Activated T-cell treated with anti-CD3 and anti-CD28 coated beads, Interleukin-2, amount 50 U/mL, for 1 hour (primary cell): ENCODE data around the gene OPTC.

Experiments
- DNase-seq: peaks from one replicate; pipeline ENCODE4 v3.0.0-alpha.2; 2020

OPTC gene

DNA sequence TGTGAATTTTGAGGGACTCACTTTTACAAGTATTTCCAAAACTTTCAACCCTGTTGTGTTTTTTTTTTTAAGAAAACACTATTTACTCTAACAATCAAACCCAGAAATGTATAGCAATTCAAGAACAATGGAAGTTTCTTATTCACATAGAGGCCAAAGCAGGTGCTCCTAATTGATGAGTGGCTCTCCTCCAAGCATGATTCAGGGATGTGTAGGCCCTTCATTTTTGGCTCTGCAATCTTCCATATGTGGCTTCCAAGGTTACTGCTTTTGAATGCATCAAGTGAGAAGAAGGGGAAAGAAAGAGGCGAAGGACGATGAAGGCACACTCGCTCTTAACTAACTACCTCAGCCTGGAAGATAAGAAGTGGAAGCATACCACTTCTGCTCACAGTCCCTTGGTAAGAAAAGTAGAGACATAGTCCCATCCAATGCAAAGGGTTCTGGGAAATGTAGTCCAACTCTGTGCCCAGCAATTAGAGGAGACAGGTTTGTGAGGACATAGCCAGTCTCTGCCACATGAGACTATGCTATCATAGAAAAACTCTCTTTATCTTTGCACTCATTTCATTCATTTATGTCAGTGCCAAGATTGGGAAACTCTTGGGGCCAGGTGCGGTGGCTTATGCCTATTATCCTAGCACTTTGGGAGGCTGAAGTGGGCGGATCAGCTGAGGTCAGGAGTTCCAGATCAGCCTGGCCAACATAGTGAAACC lies 46.0 kb downstream of the OPTC start:
- no peak for DNase-seq

DNA sequence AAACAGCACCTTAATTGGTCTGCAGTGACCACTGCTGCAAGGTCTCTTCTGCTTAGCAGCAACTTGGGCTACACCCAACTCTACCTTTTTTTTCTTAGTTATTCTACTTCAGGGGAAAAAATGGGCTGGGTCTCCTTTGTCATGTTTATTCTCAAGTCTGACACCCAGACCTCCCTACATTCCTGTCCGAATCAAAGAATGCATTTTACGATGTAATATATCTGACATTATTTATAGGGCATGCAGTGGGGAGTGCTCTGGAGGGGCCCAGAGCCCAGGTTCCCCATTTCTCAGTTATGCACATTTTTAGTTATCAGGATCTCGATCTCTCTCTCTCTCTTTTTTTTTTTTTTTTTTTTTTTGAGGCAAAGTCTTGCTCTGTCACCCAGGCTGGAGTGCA lies 50.5 kb downstream of the OPTC start:
- DNase-seq = no peak

DNA sequence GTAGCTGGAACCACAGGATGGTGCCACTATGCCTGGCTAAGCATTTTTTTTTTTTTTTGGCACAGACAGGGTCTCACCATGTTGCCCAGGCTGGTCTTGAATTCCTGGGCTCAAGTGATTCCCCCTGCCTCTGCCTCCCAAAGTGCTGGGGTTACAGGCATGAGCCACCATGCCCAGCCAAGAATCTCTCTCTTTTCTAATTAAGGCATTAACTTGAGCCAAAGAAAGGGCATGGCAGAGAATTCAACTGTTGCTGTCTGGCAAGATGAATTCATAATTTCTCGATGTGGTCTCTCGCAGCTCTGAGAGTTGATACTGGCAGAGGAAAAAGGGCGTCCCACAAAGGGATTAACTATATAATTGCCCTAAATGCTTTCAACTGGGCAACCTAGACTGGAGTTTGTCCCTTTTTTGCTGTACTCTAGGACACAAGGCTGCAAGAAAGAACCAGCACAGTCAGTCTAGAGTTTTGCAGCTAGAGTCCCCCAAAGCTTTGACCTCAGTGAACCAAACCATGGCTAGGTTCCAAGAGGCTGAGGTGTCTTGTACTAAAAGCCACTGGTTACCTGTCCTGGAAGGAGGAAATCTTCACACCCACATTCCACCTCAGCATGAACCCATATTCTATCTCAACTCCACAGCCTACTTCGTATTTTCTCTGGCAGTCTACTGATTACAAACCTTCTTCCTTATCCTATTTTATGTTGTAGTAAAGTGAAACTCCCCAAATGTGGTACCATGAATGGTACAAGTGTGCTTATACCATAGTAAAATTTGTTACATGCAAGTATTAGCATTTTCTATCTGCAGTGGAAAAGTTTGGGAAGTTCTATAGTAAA lies 51.2 kb downstream of the OPTC start:
- no peak for DNase-seq

DNA sequence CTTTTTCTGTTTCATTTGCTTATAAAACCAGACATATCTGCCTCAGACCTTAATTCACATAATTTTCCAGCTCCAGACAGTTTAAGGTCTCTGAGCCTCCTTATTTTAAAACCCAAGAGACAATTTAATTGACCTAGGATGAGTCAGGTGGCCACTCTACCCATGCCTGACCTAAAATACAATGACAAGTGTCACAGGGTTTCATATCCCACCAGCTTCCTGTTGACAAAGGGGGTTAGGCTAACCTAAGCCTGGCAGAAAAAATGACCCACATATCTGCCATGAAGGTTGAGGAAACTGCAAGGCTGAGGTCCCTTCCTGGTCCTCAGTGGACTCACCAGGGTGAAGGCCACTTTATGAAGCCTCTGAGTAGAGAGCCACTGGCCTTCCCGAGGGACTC lies 52.3 kb downstream of the OPTC start:
- no peak for DNase-seq

DNA sequence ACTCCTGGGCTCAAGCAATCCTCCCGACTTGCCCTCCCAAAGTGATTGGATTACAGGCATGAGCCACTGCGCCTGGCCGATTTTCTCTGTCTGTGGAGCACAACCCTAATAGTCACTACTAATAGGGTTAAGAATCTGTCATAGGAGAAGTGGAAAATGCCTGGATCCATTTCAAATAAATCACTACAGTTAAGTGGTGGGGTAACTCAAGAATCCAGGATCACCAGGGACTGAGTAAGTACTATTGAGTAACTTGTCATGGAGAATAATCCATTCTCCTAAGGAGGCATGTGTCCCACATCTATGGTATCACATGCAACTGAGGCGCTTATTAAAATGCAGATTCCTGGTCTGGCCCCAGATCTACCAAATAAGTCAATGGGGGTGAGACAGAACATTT lies 53.2 kb downstream of the OPTC start:
- DNase-seq = no peak

DNA sequence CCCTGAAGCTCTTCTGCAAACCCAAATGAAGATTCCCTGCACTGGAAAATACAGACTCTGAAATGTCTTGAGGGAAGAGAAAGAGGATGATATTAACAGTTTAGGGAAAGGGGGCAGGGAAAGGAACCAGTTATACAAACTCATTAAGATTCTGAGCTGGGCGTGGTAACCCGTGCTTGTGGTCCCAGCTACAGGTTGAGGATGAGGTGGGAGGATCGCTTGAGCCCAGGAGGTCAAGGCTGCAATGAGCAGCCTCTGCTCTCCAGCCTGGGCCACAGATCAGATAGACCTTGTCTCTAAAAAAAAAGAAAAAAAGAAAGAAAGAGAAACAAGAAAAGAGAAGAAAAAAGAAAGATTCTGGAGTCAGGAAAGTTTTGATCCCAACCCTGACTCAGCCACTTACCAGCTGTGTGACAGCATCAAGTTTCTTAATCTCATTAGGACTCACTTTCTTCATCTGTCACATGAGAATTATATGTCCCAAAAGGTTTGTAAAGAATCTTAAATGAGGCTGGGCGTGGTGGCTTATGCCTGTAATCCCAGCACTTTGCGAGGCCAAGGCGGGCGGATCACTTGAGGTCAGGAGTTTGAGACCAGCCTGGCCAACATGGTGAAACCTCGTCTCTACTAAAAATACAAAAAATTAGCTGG lies 53.9 kb downstream of the OPTC start:
- no peak for DNase-seq

DNA sequence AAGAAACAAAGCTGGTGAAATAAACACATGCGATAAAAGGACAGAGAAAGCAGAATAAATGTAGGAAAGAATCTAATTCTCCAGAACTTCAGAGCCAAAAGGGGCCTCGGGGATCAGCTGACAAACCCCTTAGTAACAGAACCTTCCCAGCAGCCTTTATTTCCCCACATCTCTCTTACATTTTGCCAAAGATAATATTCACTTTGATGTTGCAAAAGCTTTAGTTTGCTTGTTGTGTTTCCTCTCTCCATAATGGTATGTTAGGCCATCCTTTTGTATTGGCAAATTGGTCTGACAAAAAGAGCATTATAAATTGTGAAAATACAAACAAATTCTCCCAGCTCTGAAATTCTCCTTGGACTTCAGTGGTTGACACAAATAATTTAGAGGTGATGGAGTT lies 54.9 kb downstream of the OPTC start:
- no peak for DNase-seq

DNA sequence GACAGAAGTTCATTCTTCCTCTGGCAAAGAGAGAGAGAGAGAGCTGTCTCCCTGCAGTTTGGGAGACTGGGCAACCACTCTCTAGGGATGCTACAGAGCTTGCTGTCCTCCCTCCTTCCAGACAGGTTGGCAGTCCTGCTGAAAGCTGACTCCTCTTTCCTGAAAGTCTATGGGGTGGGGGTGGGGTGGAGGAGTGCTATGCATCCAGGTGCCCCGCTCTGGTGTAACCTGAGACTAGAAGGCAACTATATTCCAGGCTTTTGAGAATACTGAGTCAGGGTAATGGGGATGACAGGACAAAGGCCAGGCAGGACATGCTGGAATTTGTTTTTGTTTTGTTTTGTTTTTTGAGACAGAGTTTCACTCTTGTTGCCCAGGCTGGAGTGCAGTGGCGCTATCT lies 55.4 kb downstream of the OPTC start:
- no peak for DNase-seq

DNA sequence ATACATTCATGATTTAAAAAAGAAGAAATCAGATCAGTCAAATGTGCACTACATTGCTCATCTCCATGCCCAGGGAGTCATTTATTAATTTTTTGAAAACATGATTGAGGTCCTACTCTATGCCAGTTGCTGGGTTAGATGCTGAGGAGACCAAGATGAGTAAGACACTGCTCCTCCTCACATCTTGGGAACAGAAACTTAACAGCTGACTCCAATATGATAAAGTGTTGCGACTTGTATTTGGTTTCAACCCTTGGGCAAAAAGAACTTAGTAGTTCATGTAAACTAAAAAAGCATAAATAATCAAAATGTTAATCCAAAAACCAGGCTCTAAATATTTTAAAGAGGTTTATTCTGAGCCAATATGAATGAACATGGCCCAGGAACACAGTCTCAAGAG lies 56.9 kb downstream of the OPTC start:
- no peak for DNase-seq

DNA sequence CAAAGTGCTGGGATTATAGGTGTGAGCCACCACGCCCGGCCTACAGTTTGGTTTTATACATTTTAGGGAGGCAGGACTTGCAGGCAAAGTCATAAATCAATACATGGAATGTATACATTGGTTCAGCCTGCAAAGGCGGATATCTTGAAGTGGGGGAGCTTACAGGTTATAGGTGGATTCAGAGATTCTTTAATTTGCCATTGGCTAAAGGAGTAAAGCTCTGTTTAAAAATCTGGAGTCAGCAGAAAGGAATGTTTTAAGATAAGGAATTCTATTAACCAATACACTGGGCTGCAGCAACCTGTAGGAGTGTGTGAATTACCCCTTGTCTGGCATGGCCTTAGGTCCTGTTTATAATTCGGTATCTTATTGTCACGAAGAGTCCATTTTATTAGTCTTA lies 57.6 kb downstream of the OPTC start:
- no peak for DNase-seq

DNA sequence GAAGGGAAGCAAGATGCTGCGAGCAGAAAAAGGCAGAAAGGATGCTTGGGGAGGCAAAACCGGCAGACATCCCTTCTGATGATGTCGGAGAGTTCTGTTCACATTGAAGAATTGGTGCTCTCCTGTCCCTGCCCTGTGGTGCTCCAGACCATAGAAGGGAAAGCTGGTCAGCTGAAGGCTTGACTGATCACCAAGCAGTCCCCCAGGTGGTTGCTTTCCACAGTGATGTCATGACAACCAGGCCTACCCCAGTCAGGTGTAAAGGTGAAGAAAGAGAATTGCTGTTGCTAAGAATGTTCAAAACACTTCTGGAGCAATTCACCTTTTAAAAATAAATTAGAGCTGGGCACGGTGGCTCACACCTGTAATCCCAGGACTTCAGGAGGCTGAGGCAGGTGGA lies 59.5 kb downstream of the OPTC start:
- no peak for DNase-seq

DNA sequence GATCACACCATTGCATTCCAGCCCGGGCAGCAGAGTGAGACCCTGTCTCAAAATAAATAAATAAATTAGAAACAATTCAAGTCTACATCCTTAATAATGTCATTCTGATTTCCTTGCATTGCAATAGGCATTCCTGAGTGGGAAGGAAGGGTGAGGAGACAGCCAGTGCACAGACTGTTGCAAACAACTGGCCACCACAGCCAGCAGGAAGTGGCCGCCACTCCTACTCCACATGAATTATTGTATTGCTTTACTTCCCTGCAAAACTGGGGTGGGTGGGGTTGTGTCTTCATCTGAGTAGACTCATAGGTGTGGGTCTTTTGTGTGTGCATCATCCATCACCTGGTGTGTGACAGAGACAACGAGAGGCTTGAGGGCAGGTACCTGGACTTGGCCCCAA lies 60.1 kb downstream of the OPTC start:
- DNase-seq = no peak

DNA sequence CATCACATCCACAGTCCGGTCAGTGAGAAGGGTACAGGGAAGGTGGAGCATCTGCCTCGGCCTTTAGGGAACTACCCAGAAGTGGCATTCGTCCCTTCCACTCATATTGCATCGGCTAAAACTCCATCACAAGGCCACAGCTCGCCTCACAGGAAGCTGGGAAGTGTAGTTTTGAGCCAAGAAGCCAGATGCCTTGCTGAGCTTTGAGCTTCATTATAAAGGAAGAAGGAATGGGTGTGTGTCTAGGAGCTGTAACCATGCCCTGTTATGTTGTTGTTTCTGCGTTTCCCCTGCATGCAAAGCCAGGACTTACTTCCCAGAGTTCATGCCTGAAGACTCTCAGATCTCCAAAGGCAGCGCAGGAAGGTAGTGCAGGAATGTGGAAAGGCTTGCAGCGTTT lies 61.1 kb downstream of the OPTC start:
- DNase-seq = no peak

DNA sequence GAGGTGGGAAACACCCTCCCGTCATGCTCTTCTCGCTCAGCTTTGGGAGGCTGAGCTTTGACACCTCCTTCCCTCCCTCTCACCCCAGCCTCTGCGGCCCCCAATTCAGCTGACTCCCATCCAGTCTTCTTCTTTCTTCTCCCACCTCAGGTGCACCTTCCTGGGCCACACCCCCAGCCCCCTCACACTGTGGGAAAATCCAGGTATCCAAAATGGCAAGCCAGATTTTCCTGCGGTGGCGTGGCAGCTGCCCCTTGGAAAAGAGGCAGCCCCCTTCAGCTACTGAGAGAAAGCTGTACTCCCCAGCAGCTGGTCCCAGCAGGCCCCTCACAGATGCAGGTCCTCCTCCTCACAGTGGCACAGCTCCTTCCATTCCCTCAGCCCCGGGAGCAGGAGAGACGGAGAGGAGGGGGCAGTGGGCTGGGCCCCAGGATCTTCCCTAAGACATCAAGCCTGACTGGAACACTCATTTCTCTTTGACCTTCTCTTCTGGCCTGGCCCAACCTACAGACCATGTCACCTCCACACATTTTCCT lies 61.6 kb downstream of the OPTC start:
- no peak for DNase-seq

DNA sequence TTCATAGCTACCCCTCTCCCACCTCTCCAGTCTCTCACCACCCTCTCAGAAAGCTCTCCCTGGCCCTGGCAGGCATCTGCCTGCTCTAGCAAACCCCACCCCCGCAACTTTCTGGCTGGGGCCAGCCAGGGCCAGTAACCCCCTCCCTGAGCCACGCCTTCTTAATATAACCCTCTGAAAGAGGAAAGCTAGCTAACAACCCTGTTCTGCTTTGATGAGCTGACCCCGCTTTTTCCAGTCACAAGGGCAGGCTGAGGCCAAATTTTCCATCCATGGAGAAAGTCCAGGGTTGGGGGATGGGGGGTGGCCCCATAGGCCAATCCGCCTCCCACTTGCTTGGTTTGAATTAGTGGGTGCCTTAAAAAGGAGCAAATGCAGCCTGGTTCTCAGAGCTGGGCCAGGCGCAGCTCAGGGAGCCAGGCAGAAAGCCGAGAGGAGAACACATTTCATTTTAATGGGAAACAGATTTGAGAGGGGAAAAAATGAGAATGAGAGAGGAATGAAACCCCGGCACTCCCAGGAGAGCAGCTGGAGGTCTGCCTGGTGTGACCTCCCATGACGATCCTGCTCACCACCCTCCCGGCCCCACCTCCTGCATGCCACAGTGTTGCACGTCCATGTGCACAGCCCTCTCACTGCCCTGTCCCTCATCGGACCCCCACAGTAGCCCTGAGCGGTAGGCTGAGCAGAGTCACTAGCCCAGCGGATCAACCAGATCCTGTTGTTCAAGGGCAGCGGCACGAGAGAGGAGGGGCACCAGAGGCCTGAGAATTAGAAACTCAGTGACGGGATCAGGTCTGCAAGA lies 62.3 kb downstream of the OPTC start:
- no peak for DNase-seq

DNA sequence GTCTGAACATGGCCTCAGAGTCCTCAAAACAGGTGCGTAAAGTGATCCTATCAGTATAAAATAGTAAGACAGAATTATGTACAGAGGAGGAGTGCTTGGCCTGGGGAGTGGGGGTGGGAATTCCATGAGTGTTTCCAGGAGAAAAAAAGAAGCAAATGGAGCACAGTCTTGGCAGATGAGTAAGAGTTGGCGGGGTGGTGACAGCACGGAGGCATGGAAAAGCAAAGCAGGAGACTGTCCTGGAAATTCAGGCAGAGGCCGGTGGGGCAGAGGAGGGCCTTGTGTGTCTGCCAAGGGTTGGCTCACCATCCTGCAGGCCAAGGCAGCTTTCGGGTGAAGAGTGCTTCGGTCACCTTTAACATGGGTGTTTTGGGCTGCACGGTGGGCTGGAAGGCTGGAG lies 63.4 kb downstream of the OPTC start:
- no peak for DNase-seq

DNA sequence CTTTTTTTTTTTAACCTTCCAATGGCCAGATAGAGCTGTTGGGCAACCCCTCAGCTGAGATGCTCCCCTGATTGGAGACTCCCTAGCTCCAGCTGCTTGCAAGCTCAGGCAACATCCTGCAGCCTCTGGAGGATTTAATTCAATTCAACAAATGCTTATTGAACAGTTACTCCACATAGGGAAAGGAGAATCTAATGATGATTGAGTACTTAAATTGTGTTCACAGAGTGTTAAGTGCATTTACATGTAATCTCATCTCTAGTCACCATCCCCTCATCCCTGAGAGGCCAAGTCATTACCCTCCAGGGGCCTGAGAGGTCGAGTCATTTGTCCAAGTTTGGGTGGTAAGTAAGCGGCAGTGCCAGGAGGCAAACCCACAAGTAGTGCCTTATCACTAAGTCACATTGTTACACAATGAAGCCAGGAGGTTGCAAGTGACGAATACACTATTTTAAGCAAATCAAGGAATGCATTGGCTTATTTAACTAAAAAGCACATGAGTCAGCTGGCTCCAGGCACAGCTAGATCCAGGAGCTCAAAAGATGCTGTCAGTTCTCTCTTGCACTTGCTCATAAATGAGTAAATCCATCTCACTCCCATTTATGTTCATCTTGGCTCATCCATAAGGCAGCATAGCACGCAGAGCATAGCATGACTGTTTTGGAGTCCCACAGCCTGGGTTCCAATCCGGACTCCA lies 64.3 kb downstream of the OPTC start:
- no peak for DNase-seq
